Osteocyte (in vitro differentiated cells): ENCODE measurements around the gene TSFM. TPM values are rescaled to one million over a fixed set of nuclear protein-coding genes. Genes with fewer than 3 reads are reported as not detected.
A peak's percentile ranks its signal among the peaks of the same experiment; 100 is the strongest.

ENCODE experiments used
- DNase-seq: peaks from one replicate; pipeline ENCODE4 v3.0.0; 2021; ENCODE audit warnings: mixed read lengths; ENCODE audit not compliant: unreplicated experiment; ENCODE audit errors: extremely low spot score
- H3K27ac Mint-ChIP-seq: one replicate; pipeline ENCODE4 v1.8.0; 2021; ENCODE audit warnings: mild to moderate bottlenecking, mixed read lengths; ENCODE audit not compliant: unreplicated experiment
- H3K27me3 Mint-ChIP-seq: one replicate; pipeline ENCODE4 v1.8.0; 2021; ENCODE audit warnings: mixed read lengths; ENCODE audit not compliant: unreplicated experiment
- H3K36me3 Mint-ChIP-seq: one replicate; pipeline ENCODE4 v1.8.0; 2021; ENCODE audit warnings: mixed read lengths; ENCODE audit not compliant: unreplicated experiment
- H3K4me1 Mint-ChIP-seq: one replicate; pipeline ENCODE4 v1.8.0; 2021; ENCODE audit warnings: mixed read lengths; ENCODE audit not compliant: unreplicated experiment
- H3K4me3 Mint-ChIP-seq: one replicate; pipeline ENCODE4 v1.8.0; 2021; ENCODE audit warnings: mild to moderate bottlenecking, moderate library complexity, mixed read lengths; ENCODE audit not compliant: unreplicated experiment
- H3K9me3 Mint-ChIP-seq: one replicate; pipeline ENCODE4 v1.8.0; 2021; ENCODE audit warnings: mixed read lengths; ENCODE audit not compliant: unreplicated experiment
- total RNA-seq: library from RNA; stranded (reverse); gene quantifications from 2 replicates; pipeline ENCODE4 v1.2.1, GENCODE V29; 2021
- TF ChIP-seq, protein P1 (sequence below): fragments of 200-600 bp; sonication (generic); IDR thresholded peaks from 2 replicates; pipeline ENCODE4 v1.5.0; 2021; ENCODE audit warnings: antibody characterized with exemption, mild to moderate bottlenecking, moderate library complexity

The TSFM gene
- total RNA-seq, 1 donor from 2014 or later: 28.5 TPM

DNA sequence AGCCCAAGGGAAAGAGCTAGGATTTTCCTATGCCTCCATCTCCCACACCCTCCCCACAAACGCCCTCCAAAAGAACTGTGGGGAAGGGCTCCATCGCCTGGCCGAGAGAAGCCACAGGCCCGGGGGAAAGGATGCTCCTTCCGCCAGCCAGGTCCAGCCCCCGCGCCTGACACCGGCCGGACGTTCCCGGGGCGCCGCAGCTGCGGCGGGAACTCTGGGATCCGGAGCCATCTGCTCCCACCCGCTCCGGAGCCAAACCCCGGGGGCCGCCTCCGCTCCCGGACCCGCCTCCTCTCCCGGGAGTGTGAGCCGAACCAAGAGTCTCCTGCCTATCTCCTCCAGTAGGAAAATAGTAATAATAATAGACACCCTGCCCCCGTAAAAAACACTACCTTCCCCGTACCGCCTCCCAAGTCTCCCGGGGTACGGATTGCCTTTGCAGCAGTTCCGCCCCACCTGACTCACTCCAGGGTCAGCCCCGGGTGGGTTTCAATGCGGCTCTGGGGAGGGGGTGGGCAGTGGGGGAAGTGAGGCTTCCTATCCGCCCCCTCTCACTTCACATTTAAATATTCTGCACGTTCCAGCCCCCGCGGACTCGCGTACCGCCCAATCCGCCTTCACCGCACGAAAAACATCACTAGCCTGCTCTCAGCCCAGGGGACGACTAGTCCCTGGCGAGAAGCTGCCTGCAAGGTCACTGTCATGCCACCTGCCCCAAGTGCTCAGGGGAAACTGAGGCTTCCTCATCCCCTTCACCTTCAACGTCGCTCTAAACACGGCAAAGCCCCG, 46.4 kb upstream of the TSFM start:
- Mint-ChIP-seq H3K27me3 (peaks cover 73% of the 10 kb centered on the region), H3K9me3 (no peaks in the 10 kb centered on the region), H3K4me1 (peaks cover 26% of the 10 kb centered on the region), H3K36me3 (no peaks in the 10 kb centered on the region), H3K27ac (no peak overlapping the region), H3K4me3 (peak overlapping the region; percentile 76)
- TF ChIP-seq, protein P1, sequence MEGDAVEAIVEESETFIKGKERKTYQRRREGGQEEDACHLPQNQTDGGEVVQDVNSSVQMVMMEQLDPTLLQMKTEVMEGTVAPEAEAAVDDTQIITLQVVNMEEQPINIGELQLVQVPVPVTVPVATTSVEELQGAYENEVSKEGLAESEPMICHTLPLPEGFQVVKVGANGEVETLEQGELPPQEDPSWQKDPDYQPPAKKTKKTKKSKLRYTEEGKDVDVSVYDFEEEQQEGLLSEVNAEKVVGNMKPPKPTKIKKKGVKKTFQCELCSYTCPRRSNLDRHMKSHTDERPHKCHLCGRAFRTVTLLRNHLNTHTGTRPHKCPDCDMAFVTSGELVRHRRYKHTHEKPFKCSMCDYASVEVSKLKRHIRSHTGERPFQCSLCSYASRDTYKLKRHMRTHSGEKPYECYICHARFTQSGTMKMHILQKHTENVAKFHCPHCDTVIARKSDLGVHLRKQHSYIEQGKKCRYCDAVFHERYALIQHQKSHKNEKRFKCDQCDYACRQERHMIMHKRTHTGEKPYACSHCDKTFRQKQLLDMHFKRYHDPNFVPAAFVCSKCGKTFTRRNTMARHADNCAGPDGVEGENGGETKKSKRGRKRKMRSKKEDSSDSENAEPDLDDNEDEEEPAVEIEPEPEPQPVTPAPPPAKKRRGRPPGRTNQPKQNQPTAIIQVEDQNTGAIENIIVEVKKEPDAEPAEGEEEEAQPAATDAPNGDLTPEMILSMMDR: peak; percentile 57
- DNase-seq: no peak

DNA sequence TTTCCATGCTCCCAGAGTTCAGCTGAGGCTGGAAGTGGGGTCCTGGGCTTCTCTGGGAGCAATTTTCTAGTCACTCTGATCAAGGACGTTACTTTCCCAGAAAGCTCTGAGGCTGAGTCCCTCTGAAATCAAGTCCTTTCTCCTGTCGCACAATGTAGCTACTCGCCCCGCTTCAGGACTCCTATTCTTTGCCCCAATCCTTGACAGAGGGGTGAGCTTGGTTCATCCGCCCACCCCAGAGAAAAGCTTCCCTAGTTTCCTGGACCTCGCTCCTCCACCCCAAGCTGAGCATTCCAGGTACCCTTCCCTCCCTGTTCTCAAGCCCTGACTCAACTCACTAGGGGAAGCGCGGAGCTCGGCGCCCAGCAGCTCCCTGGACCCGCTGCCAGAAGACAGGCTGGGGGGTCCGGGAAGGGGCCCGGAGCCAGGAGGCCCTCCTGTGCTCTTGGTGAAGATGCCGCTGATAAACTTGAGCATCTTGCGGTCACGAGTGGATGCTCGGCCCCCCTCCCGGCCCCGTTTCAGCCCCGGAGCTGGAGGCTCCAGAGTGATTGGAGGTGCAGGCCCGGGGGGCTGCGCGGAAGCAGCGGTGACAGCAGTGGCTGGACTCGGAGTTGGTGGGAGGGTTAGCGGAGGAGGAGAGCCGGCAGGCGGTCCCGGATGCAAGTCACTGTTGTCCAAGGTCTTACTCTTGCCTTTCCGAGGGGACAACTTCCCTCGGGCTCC, 45.7 kb upstream of the TSFM start:
- no peak overlapping the region for H3K27ac Mint-ChIP-seq
- no peaks in the 10 kb centered on the region for H3K36me3 Mint-ChIP-seq
- no peak for DNase-seq
- H3K4me3 Mint-ChIP-seq: peak overlapping the region; percentile 76
- H3K9me3 Mint-ChIP-seq: no peaks in the 10 kb centered on the region
- peaks cover 26% of the 10 kb centered on the region for H3K4me1 Mint-ChIP-seq
- TF ChIP-seq, protein P1: no peak
- H3K27me3 Mint-ChIP-seq: peaks cover 76% of the 10 kb centered on the region

DNA sequence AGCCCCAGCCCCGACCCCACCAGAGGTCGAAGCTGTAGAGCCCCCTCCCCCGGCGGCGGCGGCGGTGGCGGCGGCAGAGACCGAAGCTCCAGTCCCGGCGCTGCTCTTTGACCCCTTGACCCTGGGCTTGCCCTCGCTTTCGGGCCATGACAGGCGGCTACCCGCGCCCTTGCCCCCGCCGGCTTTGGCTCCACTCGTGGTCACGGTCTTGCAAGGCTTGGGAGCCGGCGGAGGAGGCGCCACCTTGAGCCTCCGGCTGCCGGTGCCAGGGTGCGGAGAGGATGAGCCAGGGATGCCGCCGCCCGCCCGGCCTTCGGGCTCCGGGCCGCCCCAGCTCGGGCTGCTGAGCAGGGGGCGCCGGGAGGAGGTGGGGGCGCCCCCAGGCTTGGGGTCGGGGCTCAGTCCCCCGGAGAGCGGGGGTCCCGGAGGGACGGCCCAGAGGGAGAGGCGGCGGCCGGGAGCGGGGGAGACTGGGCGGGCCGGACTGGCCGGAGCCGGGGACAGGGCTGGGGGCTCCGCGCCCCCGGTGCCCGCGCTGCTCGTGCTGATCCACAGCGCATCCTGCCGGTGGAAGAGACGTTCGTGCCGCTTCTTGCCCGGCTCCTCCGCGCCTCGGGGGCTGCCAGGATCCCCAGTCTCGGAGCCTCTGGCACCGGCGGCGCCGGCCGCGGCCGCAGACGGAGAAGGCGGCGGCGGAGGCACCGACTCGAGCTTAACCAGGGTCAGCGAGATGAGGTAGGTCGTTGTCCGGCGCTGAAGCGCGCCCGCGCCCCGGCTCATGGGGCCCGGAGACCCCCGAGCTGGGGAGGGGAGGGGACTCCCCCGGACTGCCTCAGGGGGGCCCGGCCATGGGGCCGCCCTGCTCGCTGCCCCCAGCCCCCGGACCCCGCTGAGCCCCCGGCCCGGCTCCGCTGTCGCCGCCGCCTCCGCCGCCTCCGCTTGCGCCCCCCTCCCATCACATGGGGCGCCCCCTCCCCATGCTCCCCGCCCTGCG, 44.8 kb upstream of the TSFM start:
- peaks cover 75% of the 10 kb centered on the region for H3K27me3 Mint-ChIP-seq
- H3K36me3 Mint-ChIP-seq: no peaks in the 10 kb centered on the region
- peaks cover 26% of the 10 kb centered on the region for H3K4me1 Mint-ChIP-seq
- H3K4me3 Mint-ChIP-seq: peak overlapping the region; percentile 76
- no peak overlapping the region for H3K27ac Mint-ChIP-seq
- no peak for DNase-seq
- TF ChIP-seq, protein P1: peak; percentile 62
- no peaks in the 10 kb centered on the region for H3K9me3 Mint-ChIP-seq

DNA sequence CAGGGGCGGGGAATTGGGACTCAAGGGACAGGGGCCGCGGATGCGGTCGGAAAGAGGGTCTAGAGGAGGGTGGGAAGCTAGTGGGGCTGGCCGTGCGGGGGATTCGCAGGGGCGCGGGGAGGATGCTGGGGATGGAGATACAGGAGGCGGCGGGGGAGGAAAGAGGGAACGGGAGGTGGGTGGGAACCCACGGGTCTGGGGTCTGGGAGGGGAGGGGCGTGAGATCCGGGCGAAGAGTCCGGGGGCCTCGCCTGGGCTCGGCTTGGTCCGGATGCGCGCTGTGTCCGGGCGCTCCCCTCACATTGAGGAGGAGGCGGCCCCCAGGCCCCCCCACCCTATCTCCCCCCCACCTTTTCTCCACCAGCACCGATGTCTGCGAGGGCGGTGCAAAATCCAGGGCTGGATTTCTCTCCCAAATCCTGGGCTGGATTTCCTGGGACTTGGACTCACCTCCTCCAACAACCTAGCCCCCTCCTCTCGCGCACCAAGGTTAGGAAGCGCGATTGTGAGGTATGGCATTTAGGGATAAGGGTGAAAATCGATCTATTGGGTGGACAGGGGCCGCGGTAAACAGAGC, 43.8 kb upstream of the TSFM start, which contains the start of gene AGAP2:
TSS of gene AGAP2 (minus strand) at position 82 of the 577 bp plus-strand sequence. CDS start 496 bp downstream, outside the sequence.
- no peaks in the 10 kb centered on the region for H3K36me3 Mint-ChIP-seq
- H3K9me3 Mint-ChIP-seq: no peaks in the 10 kb centered on the region
- TF ChIP-seq, protein P1: no peak
- peak within 1 kb of the TSS; percentile 69 for H3K4me3 Mint-ChIP-seq
- H3K4me1 Mint-ChIP-seq: peaks cover 26% of the 10 kb centered on the region
- no peak for DNase-seq
- H3K27ac Mint-ChIP-seq: no peak within 1 kb of the TSS
- peaks cover 65% of the 10 kb centered on the region for H3K27me3 Mint-ChIP-seq
